K562 (cell line): ENCODE measurements around the gene BGN.

Experiments used
- HDGF ChIP-seq: fragments of 450-650 bp; IDR thresholded peaks from 2 replicates; pipeline ENCODE4 v1.6.1; 2016
- MCM7 ChIP-seq, 2 experiments: fragments of 450-650 bp; IDR thresholded peaks; 2 replicates each; pipeline ENCODE4 v1.6.1; 2016 to 2018
- ZNF3 ChIP-seq: fragments of 250-450 bp; sonication (Bioruptor Pico); IDR thresholded peaks from 2 replicates; pipeline ENCODE4 v1.5.0; 2021; ENCODE audit warnings: mild to moderate bottlenecking, moderate library complexity
- ZNF384 ChIP-seq: IDR thresholded peaks from 2 replicates; pipeline ENCODE4 v1.6.1; 2012; ENCODE audit warnings: low read depth, low read length, improper control_type of control experiment
- ZNF740 ChIP-seq, 3 experiments: fragments of 200-800 bp in 1 of 3; sonication (Bioruptor generic) in 1 of 3; sonication (generic) in 1 of 3; formaldehyde crosslinking in 1 of 3; IDR thresholded peaks; 2 replicates each; pipeline versions ENCODE4 v1.6.1 to v1.8.0; 2016 to 2022; ENCODE audit warnings: mild to moderate bottlenecking in 2 of 3, missing compliant biosample characterization in 2 of 3, missing genetic modification characterization in 2 of 3, missing genetic modification reagents in 1 of 3
- TF ChIP-seq, protein P1 (sequence below): fragments of 450-650 bp; IDR thresholded peaks from 2 replicates; pipeline ENCODE4 v1.6.1; 2017; ENCODE audit warnings: antibody characterized with exemption

- TF ChIP-seq HDGF (no peak), ZNF384 (no peak), MCM7 (IDR thresholded peaks at IDR 0.05) (no peak), ZNF740 (CRISPR knock-in tag; IDR thresholded peaks at IDR 0.05) (no peak), ZNF740 (tag; IDR thresholded peaks at IDR 0.05) (no peak), ZNF3 (CRISPR knock-in tag) (no peak)
- TF ChIP-seq, protein P1, sequence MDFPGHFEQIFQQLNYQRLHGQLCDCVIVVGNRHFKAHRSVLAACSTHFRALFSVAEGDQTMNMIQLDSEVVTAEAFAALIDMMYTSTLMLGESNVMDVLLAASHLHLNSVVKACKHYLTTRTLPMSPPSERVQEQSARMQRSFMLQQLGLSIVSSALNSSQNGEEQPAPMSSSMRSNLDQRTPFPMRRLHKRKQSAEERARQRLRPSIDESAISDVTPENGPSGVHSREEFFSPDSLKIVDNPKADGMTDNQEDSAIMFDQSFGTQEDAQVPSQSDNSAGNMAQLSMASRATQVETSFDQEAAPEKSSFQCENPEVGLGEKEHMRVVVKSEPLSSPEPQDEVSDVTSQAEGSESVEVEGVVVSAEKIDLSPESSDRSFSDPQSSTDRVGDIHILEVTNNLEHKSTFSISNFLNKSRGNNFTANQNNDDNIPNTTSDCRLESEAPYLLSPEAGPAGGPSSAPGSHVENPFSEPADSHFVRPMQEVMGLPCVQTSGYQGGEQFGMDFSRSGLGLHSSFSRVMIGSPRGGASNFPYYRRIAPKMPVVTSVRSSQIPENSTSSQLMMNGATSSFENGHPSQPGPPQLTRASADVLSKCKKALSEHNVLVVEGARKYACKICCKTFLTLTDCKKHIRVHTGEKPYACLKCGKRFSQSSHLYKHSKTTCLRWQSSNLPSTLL: no peak
Observed at GRCh38 chrX:153449368-153450113, 45.2 kb upstream of the BGN start.
